BLaER1 treated with 17β-estradiol and CSF1 and Interleukin-3, amounts not matched to agents 10 nM and 100 nM (cell line): ENCODE results near the gene BPIFA1.

Experiments
- H3K27ac ChIP-seq, 11 experiments: shearing (Covaris generic); formaldehyde crosslinking; 2 replicates each; pipeline ENCODE4 v1.8.1; 2022
- H3K27me3 ChIP-seq, 11 experiments: shearing (Covaris generic); formaldehyde crosslinking; 2 replicates each; pipeline ENCODE4 v1.8.1; 2022
- H3K36me3 ChIP-seq, 11 experiments: shearing (Covaris generic); formaldehyde crosslinking; 2 replicates each; pipeline ENCODE4 v1.8.1; 2022
- H3K4me1 ChIP-seq, 10 experiments: shearing (Covaris generic); formaldehyde crosslinking; 2 replicates each; pipeline ENCODE4 v1.8.1; 2022
- H3K4me2 ChIP-seq, 11 experiments: shearing (Covaris generic); formaldehyde crosslinking; 2 replicates each; pipeline ENCODE4 v1.8.1; 2022
- H3K4me3 ChIP-seq, 10 experiments: shearing (Covaris generic); formaldehyde crosslinking; 2 replicates each; pipeline ENCODE4 v1.8.1; 2022
- H3K9ac ChIP-seq, 11 experiments: shearing (Covaris generic); formaldehyde crosslinking; 2 replicates each; pipeline ENCODE4 v1.8.1; 2022
- H3K9me3 ChIP-seq, 11 experiments: shearing (Covaris generic); formaldehyde crosslinking; replicated peaks in 1 of 11; 2 replicates each; pipeline ENCODE4 v1.8.1; 2022
- H4K20me1 ChIP-seq, 11 experiments: shearing (Covaris generic); formaldehyde crosslinking; 2 replicates each; pipeline ENCODE4 v1.8.1; 2022
- Cebpa-rat ChIP-seq, 11 experiments: shearing (Covaris generic); IDR thresholded peaks; 2 replicates each; pipeline ENCODE4 v1.8.1; 2022

BPIFA1 gene

DNA sequence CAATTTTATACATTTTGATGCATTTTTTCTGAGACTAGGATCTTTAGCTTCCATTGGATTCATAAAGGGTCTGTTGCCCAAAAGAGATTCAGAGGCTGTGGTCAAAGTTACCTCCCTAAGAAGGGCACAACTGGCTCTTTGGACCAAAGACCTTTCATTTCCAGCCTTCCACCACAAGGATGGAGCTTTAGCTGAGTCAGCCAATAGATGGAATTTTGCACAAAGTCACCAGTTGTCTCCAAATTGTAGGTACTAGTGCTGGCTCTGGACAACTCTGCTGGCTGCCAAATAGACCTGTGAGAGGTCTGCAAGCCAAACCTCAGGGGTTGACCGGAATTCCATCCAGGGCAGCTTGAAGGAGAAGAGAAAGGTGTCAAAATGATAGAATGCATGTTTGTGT, 555 bp downstream of the BPIFA1 start:
- Histone ChIP-seq H3K4me1 (peaks cover 0 to 32% (median 23%) of the 10 kb centered on the region in 10 experiments; a peak in 14 of 20 replicates), H3K4me3 (no peak overlapping the region), H3K27me3 (no peaks in the 10 kb centered on the region), H3K27ac (no peak overlapping the region), H3K9me3 (no peaks in the 10 kb centered on the region), H4K20me1 (no peaks in the 10 kb centered on the region), H3K4me2 (no peak overlapping the region), H3K36me3 (no peaks in the 10 kb centered on the region), H3K9ac (no peak overlapping the region)
- TF ChIP-seq Cebpa-rat (IDR thresholded peaks at IDR 0.05) = no peak

- Histone ChIP-seq H3K27ac (no peak overlapping the region), H3K9ac (no peak overlapping the region), H4K20me1 (no peaks in the 10 kb centered on the region), H3K36me3 (no peaks in the 10 kb centered on the region), H3K4me2 (no peak overlapping the region), H3K9me3 (no peaks in the 10 kb centered on the region), H3K4me1 (peaks cover 0 to 15% (median 11%) of the 10 kb centered on the region in 10 experiments; a peak in 14 of 20 replicates), H3K4me3 (no peak overlapping the region), H3K27me3 (no peaks in the 10 kb centered on the region)
- no peak for TF ChIP-seq Cebpa-rat (IDR thresholded peaks at IDR 0.05)
Observed at GRCh38 chr20:33237989-33238388, 2.2 kb downstream of the BPIFA1 start.

- peaks cover 0 to 1% (median 0%) of the 10 kb centered on the region in 10 experiments; a peak in 3 of 20 replicates for H3K4me1 ChIP-seq
- no peaks in the 10 kb centered on the region for H3K9me3 ChIP-seq
- no peaks in the 10 kb centered on the region for H3K36me3 ChIP-seq
- no peaks in the 10 kb centered on the region for H4K20me1 ChIP-seq
- no peaks in the 10 kb centered on the region for H3K27me3 ChIP-seq
- TF ChIP-seq Cebpa-rat (IDR thresholded peaks at IDR 0.05) = no peak
- H3K4me3 ChIP-seq = no peak overlapping the region
- H3K9ac ChIP-seq = no peak overlapping the region
- no peak overlapping the region for H3K4me2 ChIP-seq
- H3K27ac ChIP-seq = no peak overlapping the region
Observed at GRCh38 chr20:33239418-33239817, 3.6 kb downstream of the BPIFA1 start.

- H3K4me3 ChIP-seq = no peak overlapping the region
- no peaks in the 10 kb centered on the region for H3K27me3 ChIP-seq
- no peaks in the 10 kb centered on the region for H4K20me1 ChIP-seq
- no peak overlapping the region for H3K4me2 ChIP-seq
- H3K36me3 ChIP-seq = no peaks in the 10 kb centered on the region
- no peak for TF ChIP-seq Cebpa-rat (IDR thresholded peaks at IDR 0.05)
- no peak overlapping the region for H3K27ac ChIP-seq
- H3K9me3 ChIP-seq = no peaks in the 10 kb centered on the region
- no peaks in the 10 kb centered on the region for H3K4me1 ChIP-seq
- H3K9ac ChIP-seq = no peak overlapping the region
Observed at GRCh38 chr20:33239979-33240736, 4.4 kb downstream of the BPIFA1 start.

DNA sequence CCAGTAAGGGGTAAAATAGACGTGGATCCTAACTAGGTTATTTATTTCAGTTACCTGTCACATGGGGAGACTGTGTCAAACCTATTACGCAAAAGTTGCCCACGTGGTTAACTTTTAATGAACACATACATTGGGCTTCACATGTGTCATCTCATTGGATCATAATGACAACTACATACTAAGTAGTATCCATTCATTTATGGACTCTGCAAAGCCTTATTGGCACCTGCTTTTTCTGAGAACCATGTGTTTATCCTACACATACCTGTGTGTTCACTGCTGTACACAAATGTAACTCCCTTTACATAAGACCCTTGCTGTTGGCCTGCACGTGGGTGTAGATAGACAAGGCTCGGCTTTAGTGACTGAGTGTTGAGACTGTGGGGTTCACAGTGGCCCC, 5.1 kb downstream of the BPIFA1 start:
- H3K27ac ChIP-seq = no peak overlapping the region
- no peaks in the 10 kb centered on the region for H4K20me1 ChIP-seq
- no peak overlapping the region for H3K4me2 ChIP-seq
- no peaks in the 10 kb centered on the region for H3K27me3 ChIP-seq
- no peak for TF ChIP-seq Cebpa-rat (IDR thresholded peaks at IDR 0.05)
- no peak overlapping the region for H3K4me3 ChIP-seq
- no peaks in the 10 kb centered on the region for H3K36me3 ChIP-seq
- H3K9ac ChIP-seq = no peak overlapping the region
- no peaks in the 10 kb centered on the region for H3K9me3 ChIP-seq
- no peaks in the 10 kb centered on the region for H3K4me1 ChIP-seq

- no peak overlapping the region for H3K4me2 ChIP-seq
- no peak for TF ChIP-seq Cebpa-rat (IDR thresholded peaks at IDR 0.05)
- no peak overlapping the region for H3K27ac ChIP-seq
- H3K9me3 ChIP-seq = no peaks in the 10 kb centered on the region
- no peaks in the 10 kb centered on the region for H3K36me3 ChIP-seq
- H3K4me1 ChIP-seq = peaks cover 0 to 3% (median 0%) of the 10 kb centered on the region in 10 experiments; a peak in 1 of 20 replicates
- H3K9ac ChIP-seq = no peak overlapping the region
- no peak overlapping the region for H3K4me3 ChIP-seq
- H4K20me1 ChIP-seq = no peaks in the 10 kb centered on the region
- no peaks in the 10 kb centered on the region for H3K27me3 ChIP-seq
Observed at GRCh38 chr20:33242319-33243100, 6.7 kb downstream of the BPIFA1 start.

GRCh38 chr20:33246077-33246476, 10.3 kb downstream of the BPIFA1 start:
- H3K9ac ChIP-seq = no peak overlapping the region

GRCh38 chr20:33249456-33249855, 13.7 kb downstream of the BPIFA1 start:
- Histone ChIP-seq H3K4me1 (peaks cover 2 to 16% (median 10%) of the 10 kb centered on the region in 10 experiments), H3K9ac (no peak overlapping the region), H3K4me2 (no peak overlapping the region), H4K20me1 (no peaks in the 10 kb centered on the region), H3K4me3 (no peak overlapping the region), H3K9me3 (no peaks in the 10 kb centered on the region), H3K36me3 (no peaks in the 10 kb centered on the region), H3K27ac (no peak overlapping the region), H3K27me3 (no peaks in the 10 kb centered on the region)
- TF ChIP-seq Cebpa-rat (IDR thresholded peaks at IDR 0.05) = no peak

More at GRCh38 chr20:33246077-33246476, 10.3 kb downstream of the BPIFA1 start:
- Histone ChIP-seq H3K9me3 (no peaks in the 10 kb centered on the region), H3K27me3 (no peaks in the 10 kb centered on the region), H3K36me3 (no peaks in the 10 kb centered on the region), H3K4me3 (no peak overlapping the region), H4K20me1 (no peaks in the 10 kb centered on the region), H3K27ac (no peak overlapping the region), H3K4me1 (peaks cover 0 to 13% (median 9%) of the 10 kb centered on the region in 10 experiments; a peak in 14 of 20 replicates), H3K4me2 (peak overlapping the region in 1 of 11 experiments; percentile 19; a peak in 1 of 22 replicates)
- TF ChIP-seq Cebpa-rat (IDR thresholded peaks at IDR 0.05) = no peak

DNA sequence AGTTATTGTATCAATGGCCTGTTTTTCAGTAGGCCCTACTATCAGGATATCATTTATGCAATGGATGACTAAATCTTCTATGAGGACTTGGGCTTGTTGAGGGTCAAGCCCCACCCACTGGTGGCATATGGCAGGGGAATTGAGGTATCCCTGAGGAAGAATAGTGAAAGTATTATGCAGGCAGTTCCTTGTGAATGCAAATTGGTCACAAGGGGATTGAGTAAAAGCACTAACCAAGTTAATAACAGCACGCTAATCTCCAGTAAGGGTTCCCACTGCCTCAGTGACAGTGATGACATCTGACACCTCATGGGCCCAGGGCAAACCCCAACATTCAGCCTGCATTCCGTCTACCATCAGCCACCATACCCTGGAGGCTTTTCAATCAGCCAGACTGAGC, 14.9 kb downstream of the BPIFA1 start:
- Histone ChIP-seq H3K9me3 (no peaks in the 10 kb centered on the region), H3K4me2 (peak overlapping the region in 9 of 11 experiments; percentile 15 to 66 (median 51); a peak in 16 of 22 replicates), H3K4me1 (peaks cover 9 to 16% (median 11%) of the 10 kb centered on the region in 10 experiments), H3K4me3 (no peak overlapping the region), H4K20me1 (no peaks in the 10 kb centered on the region), H3K9ac (no peak overlapping the region), H3K36me3 (no peaks in the 10 kb centered on the region), H3K27ac (no peak overlapping the region), H3K27me3 (no peaks in the 10 kb centered on the region)
- no peak for TF ChIP-seq Cebpa-rat (IDR thresholded peaks at IDR 0.05)
